ENCODE data around the gene TP53AIP1.
"Not testable (repeated sequence)": the region's sequence is repeated elsewhere in the genome, so short reads cannot be mapped to it uniquely, and the experiment has no call there.

The TP53AIP1 gene

DNA sequence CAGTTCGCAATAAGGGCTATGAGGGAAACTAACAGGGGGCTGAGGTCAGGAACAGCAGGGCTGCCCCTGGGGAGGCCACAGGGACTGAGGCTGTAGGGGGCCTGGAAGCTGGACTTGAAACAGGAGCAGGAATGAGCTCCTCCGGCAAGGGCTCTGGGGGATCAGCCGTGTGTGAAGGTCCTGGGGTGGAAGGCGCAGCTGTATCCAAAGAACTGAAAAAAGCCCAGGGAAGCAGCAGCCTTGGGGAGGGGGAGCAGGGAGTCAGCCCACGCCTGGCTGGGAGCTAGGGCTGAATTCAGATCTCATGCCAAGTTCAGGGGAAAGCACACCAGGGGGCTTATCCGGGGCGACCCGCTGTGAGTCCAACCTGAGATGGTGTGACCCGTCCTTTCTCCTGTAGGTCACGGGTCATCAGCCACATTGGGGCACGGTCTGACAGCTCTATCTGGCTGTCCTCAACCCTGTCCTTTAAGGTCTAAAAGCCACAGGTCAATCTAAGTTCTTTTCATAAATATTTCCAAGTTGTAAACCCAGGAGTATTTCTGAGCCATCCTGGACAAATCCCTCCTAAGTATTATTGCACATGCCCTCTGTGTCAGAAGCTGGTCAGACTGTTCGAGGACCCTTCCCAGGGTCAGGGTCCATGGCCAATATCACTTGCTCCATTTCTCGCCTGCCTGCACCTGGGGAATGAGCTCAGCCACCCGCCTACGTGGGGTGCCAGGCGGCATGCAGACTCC, 18.0 kb downstream of the TP53AIP1 start:
- no peak for DNase-seq (ENCODE audit: low spot score)

DNA sequence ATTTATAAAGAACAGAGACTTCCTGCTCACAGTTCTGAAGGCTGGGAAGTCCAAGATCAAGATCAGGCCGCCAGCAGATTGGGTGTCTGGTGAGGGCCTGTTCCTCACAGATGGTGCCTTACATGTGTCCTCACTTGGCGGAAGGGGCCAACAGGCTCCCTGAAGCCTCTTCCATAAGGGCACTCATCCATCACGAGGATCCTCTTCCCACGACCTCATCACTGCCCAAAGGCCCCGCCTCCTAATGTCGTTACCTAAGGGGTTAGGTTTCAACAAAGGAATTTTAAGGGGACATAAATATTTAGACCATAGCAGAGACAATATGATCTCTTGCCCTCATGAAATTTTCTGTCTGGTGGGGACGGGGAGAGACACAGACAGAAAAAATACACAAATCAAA, 18.6 kb downstream of the TP53AIP1 start:
- DNase-seq (ENCODE audit: low spot score), result no peak

DNA sequence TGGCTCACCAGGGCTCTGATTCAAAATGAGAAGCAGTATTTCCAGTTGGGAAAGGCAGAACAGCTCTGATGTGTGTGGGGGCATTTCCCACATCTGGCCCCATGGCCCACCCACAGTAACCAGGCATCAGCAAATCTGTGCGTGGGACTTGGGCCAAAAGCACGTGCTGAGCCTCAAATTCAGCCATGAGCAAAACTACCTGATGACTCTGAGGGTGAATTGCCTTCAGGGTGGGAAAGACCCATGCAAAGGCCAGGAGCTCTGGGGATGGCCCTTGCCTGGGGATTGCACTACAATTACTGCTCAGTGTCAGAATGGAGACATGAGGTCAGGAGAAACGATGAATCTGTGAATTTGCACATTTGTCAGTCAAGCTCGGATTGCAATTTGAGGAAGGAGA, 20.9 kb downstream of the TP53AIP1 start:
- no peak for DNase-seq (ENCODE audit: low spot score)

DNA sequence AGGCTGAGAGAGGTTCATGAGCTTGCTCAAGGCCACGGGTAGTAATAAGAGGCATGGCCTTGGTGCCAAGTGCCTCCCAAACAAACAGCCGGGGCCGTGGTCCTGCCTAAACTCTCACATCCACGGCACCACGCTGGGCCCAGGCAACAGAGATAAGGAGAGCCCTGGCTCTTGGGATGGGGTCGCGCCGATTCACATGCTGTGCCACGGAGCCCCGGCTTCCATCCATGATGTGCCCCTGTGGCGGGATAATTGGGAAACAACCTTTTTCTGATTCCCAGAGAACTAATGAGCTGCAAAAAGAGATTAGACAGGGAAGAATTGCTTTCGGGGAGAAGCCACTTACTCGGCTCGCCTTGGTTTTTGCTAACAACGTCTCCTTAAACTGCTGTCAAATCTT, 22.0 kb downstream of the TP53AIP1 start:
- DNase-seq (ENCODE audit: low spot score), result no peak

DNA sequence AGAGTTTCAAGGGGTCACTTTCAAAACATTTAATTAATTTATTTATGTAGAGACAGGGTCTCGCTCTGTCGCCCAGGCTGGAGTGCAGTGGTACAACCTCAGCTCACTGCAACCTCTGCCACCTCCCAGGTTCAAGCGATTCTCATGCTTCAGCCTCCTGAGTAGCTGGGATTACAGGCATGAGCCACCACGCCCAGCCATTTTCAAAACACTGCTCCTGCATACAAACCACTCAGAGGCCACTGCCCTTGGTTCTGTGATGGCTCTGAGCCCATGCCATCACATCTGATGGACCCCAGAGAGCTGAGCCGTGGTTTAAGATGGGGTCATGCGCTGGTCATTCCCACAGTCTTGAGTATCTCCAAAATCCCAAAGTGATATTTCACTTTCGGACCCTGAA, 23.0 kb downstream of the TP53AIP1 start:
- not testable (repeated sequence) for DNase-seq (ENCODE audit: low spot score)

DNA sequence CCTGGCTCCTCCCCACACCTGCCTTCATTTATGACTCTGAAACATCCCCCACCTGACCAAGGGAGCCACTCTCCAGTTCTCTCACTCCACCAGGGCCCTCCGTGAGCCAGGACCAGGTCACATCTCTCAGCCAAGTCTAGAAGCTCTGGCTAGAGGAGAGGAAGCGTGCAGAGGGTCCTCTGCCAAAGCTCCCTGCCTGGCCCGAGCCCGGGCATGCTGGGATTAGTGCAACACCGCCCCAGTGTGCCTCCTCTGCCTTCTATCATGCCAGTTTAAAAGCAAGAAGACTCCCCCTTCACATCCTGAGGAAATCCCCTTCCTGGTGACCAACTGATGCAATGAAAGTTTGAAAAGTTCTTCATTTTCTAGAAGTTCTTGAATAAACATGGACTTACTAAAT, 23.5 kb downstream of the TP53AIP1 start:
- no peak for DNase-seq (ENCODE audit: low spot score)

DNA sequence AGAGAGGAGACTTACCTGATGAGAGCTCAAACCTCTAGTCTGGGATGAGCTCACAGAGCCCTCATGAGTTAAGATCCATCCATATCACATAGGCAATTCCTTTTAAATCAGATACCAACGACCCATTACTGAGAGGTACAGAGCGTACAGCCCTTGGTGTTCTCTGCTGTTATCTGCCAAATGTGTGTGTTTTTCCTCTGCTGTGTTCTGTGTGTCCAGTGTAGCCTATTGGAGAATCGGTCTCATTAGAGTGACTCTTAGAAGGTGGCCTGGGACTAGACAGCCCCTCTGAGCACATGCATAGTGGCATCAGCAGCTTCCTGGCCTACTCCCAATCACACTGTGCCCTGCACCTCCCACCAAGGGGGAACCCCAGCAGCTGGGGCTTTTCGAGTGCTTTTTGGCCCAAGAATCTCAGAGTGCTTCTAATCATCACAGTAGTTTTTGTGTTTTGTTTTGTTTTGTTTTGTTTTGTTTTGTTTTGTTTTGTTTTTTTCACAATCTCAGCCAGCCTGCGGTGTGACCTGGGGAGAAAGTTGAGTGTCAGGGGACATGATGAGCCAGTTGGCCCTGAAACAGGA, 25.4 kb downstream of the TP53AIP1 start:
- no peak for DNase-seq (ENCODE audit: low spot score)

DNA sequence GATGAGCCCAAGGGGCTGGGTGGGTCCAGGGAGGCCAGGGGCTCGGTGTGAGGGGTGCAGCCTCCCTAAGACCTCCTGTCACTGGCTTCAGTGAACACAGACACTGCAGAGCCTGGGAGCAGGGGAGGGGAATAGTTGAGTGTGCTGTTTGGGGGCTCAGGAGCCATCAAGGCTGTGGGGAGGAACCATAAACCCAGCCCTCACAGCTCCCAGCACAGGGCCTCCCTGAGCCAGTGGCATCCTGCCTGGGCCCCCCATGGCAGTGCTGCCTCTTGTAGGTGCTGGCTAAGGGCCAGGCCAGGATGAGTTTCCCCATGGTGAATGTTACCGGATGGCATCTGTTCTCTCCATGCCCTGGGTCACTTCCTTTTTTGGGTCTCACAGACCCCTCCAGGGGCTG, 26.0 kb downstream of the TP53AIP1 start:
- no peak for DNase-seq (ENCODE audit: low spot score)

DNA sequence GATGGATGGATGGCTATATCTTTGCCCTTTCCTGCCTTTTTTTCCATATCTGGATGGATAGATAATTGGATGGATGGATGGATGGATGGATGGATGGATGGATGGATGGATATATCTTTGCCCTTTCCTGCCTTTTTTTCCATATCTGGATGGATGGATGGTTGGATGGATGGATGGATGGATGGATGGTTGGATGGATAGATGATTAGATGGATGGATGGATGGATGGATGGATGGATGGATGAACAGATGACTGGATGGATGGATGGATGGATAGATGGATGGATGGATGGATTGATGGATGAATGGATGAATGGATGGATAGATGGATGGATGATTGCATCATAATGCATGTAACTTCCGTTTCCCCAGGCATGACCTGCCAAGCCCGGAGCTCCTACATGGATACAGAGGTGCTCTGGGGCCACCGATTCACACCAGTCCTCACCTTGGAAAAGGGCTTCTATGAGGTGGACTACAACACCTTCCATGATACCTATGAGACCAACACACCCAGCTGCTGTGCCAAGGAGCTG, 26.6 kb downstream of the TP53AIP1 start:
- DNase-seq (ENCODE audit: low spot score), result no peak

DNA sequence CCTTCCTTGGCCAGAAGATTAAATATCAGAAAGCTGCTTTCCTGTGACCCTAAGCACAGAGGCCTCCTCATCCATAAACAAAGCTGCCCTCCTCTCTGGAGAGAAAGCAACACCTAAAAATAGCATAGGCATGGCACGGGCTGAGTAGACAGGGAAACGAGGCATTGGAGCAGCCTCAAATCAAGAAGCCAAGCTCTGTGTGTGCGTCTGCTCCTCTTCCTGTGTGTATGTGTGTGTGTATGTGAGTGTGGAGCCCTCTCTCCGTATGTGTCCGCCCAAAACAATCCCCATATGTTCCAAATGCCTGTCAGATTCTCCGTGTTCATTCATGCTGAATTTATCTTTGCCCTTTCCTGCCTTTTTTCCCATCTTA, 27.5 kb downstream of the TP53AIP1 start:
- DNase-seq (ENCODE audit: low spot score), result no peak

DNA sequence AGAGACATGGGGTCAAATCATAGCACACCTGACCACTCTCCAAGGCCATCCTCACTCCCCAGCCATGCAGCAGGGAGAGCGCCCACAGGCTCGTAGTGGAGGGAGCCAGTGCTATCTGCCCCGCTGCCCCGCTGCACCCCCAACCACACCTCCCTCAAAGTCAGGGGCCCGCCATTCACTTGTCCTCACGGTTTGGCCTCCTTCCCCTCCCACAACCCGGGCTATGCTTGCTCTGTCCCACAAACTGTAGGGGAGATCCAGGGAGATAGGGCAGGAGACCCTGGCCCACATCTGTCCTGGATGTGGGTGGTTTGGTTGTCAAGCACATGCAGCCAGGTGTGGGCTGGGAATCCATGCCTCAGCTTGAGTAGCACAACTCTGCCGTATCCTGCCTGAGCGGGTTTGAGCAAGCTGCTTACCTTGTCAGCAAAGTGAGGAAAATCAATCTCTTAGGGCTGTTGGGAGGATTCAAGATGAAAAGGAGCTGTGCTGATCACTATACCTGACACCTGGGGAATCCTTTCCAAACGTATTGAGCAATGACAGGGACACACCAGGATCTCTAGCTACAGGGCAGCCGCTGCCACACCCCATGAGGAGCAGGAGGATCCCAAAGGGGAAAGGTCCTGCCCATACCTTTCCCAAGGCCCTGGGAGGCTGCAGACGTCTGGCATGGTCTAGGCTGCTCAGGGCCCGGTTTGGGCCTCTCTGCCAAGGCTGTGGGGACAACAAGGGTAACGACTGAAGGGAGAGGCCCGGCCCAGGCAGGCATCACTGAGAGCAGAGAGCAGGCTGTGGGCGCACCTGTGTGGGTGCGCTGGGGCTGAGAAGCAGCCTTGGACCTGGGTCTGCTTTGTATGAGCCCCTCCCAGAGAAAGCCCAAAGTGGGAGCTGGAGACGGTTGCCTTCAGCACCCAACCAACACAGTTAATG, 28.2 kb downstream of the TP53AIP1 start:
- no peak for DNase-seq (ENCODE audit: low spot score)

DNA sequence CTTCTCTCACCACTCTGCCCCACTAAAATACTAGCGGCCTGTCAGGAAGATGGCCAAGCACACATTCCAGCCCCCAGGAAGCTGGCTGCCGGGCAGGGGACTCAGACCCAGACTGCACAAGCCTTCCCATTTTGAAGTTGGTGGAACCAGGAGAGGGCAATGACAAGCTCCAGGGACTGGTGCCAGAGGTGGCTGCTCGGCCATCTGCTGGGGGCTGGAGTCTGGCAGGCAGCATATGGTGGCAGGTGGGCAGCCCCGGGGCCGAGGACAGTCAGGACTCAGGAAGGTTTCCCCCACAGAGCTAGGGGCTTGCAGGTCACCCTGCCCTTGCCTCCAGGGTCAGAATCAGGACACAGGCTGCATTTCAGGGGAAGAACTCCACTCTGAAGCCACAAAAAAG, 28.9 kb downstream of the TP53AIP1 start:
- DNase-seq (ENCODE audit: low spot score), result no peak

DNA sequence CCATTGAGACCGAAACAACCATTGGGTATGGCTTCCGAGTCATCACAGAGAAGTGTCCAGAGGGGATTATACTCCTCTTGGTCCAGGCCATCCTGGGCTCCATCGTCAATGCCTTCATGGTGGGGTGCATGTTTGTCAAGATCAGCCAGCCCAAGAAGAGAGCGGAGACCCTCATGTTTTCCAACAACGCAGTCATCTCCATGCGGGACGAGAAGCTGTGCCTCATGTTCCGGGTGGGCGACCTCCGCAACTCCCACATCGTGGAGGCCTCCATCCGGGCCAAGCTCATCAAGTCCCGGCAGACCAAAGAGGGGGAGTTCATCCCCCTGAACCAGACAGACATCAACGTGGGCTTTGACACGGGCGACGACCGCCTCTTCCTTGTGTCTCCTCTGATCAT, 31.0 kb downstream of the TP53AIP1 start:
- no peak for DNase-seq (ENCODE audit: low spot score)

DNA sequence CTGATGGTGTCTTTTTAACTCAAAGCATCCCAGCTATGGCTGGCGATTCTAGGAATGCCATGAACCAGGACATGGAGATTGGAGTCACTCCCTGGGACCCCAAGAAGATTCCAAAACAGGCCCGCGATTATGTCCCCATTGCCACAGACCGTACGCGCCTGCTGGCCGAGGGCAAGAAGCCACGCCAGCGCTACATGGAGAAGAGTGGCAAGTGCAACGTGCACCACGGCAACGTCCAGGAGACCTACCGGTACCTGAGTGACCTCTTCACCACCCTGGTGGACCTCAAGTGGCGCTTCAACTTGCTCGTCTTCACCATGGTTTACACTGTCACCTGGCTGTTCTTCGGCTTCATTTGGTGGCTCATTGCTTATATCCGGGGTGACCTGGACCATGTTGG, 31.4 kb downstream of the TP53AIP1 start:
- no peak for DNase-seq (ENCODE audit: low spot score)

DNA sequence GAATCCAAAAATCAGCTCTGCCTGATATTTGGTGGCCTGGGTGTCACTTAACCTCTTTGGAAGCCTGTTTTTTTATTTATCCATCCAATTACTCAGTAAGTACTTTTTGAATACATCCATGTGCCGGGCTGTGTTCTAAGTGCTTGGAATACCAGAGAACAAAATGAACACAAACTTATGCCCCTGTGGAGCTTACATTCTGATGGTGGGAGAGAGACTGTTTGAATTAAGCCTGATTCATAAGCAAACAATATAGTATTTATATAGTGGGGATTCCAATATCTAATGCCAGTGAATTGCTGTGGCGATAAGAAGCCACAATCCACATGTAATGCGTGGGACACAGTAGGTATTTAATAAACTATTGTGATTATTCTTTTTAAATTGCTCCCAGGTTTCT, 32.1 kb downstream of the TP53AIP1 start:
- no peak for DNase-seq (ENCODE audit: low spot score)

DNA sequence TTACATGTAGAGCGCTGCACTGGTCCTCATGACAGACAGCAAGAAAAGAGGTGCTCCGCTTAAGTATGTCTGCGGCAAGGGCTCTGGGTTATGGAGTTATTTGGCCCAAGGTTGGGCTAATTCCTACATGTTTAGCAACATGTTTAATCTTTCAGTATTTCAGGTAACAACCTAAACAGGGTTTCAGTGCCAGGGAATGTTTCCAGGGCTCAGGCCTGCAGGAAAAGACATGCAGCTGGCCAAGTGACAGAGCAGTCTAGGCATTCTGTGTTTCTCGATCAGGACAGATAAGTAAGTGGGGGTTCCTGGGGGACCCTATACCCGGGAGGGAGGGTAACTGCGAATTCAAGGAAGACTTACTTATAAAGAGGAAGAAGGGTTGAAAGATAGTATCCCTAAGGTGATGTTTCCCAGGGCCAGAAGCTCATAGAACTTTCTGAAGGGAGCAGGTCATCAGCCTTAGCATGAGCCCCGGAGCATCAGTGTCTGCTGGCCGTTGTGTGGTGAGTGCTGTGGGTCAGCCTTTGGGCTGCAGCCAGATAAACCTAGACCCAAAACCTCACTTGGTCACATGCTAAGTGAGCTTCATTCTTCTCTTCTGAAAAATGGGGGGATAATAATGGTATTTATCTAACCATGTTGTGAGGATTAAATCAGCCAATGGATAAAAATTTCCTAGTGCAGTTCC, 33.1 kb downstream of the TP53AIP1 start:
- no peak for DNase-seq (ENCODE audit: low spot score)

DNA sequence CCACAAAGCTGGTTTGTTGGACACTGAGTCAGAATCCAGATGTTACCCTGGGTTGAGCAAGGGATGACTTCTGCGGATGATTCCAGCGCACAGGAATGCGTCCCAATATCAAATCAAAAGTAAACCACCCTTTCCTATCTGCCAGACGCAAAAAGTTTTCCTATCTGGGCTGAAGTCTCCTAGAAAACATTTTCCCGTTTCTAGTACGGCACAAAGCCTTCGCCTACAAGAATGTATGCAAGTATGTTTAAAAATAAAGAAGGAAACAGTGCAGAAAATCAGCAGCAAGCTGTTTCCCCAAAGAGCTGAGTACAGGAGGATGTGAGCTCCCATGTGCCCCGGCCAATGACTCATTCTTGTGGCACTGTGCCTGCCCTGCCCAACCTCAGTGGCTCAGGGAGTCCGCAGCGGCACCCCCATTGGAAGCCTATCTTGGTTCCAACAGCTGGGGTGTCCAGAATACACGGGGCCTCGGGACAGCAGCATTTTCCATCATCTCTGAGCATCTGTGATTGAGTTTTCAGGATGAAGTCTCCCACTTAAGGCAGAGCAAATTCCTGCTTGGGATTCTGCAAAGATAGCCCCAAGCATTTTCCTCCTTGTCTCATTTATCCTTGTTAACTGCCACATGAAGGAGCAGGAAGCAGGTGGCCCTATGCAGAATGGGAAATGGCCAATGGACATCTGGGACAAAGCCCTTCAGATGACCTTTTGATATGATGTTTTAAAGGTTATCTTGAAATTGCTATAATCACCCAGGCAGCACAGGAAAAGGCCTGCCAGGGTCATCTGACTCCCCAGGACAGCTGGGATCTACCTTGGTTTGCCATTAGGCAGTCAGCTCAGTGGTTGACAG, 34.1 kb downstream of the TP53AIP1 start:
- no peak for DNase-seq (ENCODE audit: low spot score)

DNA sequence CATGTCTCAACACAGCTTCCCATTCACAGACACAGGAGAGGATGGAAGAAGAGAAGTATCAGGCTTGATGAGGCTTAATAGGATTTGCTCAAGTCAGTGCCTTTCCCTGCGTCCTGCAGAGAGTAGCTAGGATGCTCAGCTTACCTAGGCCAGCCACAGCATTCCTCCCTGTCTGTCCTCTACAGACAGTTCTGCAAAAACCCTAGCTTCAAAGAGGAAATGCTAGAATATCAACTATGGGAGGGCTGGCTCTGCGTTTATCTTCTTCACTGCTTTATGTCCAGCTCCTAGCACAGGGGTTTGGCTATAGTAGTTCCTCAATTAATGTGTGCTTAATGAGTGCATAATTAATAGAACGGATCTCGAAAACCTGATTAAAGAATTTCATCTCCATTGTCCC, 35.1 kb downstream of the TP53AIP1 start:
- DNase-seq (ENCODE audit: low spot score), result no peak

DNA sequence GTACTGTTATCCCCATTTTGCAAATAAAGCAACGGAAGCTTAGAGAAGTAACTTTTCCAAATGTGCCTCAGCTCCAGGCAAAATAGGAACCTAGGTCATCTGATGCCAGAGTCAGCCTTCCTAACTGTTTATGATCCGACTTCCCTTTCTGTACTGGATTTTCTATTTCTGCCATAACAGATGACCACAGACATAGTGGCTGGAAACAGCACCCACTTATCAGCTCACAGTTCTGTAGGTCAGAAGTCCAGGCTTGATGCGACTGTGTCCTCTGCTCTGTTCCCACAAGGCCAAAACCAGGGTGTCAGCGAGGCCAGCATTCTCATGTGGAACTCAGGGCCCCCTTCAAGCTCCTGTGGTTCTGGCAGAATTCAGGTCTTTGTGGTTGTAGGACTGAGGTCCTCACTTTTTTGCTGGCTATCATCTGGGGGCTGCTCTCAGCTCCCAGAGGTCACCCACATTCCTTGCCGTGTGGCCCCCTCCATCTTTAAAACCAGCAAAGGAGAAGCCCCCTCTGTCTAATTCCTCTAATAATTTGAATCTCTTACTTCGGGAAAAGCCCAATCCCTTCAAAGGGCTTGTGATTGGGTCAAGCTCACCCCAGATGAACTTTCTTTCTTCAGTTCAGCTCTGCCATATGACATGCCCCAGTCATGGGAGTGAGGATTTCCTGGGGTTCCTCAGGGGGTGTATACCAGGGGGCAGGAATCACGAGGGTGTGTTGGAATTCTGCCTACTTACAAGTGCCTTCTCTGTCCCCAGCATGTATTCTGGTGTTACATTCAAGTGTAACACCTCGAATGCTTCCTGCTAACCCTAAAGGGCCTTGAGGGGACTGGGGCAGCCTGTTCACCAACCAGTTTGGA, 36.3 kb downstream of the TP53AIP1 start:
- DNase-seq (ENCODE audit: low spot score), result no peak

Data from hematopoietic multipotent progenitor cell treated with erythropoietin and hydrocortisone succinate and interleukin-3 and kit ligand, for 15 days (in vitro differentiated cells).